GM18907 (cell line): Measurements from ENCODE around the gene GBF1.
A peak's percentile ranks its signal among the peaks of the same experiment; 100 is the strongest.
"Not testable (repeated sequence)": the region's sequence is repeated elsewhere in the genome, so short reads cannot be mapped to it uniquely, and the experiment has no call there.

ENCODE experiments used
- ATAC-seq: cut with Tn5 transposase; IDR thresholded peaks from one replicate; pipeline ENCODE4 v1.9.1; 2021; ENCODE audit warnings: mild to moderate bottlenecking, moderate library complexity; ENCODE audit not compliant: unreplicated experiment

Gene GBF1

GRCh38 chr10:102233997-102234396, 11.3 kb upstream of the GBF1 start:
- no peak for ATAC-seq

DNA sequence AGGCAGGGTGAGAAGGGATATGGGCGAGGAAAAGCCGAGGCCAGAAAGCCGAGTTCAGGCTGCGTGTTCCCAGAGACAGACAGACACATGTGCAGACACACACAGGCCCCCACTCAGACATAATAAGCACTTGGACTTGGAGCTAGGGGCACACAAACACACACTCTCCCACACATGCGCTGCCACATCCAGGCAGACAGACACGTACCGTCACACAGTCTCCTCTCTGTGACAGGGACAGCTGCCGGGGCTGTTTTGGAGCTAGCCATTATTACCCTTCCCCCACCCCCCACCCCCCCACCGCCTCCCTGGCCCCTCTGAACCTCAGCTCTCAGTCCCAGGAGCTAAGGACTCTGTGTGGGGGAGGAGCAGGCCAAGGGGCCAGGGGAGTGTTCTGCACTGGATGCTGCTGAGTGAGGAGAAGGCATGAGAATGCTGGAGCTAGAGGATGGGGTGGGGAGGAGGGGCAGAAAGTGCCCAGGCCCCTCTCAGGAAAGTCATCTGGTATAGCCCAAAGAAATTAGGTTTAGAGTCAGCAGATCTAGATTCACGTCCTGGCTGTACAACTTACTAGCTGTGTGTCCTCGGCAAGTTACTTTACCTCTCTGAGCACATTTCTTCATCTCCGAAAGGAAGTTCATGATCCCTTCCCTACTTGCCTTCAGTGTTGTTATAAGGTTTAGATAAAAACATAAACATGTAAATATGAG, 10.3 kb upstream of the GBF1 start:
- ATAC-seq, result no peak

- ATAC-seq, result no peak
These were observed 9.8 kb upstream of the GBF1 start for GRCh38 chr10:102235598-102235920.

DNA sequence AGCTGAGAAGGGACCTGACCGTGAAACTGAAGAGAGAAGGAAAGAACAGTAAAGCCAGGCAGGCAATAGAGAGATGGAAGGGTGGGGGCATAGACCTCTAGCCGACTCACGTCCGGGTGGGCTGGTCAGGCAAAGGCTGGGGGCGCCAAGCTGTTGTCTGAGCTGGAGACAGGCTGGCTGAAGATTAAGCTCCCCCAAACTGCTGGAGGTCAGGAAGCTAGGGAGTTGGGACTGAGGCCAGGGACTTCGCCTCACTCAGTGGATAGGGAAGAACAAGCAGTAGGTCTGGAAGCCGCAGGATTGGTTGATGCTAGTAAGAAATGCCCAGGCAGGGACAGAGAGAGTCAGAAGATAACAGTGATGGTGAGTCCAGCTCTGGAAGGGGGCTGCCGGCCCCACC, 9.3 kb upstream of the GBF1 start:
- ATAC-seq, result no peak

GRCh38 chr10:102237711-102238252, 7.5 kb upstream of the GBF1 start:
- no peak for ATAC-seq

DNA sequence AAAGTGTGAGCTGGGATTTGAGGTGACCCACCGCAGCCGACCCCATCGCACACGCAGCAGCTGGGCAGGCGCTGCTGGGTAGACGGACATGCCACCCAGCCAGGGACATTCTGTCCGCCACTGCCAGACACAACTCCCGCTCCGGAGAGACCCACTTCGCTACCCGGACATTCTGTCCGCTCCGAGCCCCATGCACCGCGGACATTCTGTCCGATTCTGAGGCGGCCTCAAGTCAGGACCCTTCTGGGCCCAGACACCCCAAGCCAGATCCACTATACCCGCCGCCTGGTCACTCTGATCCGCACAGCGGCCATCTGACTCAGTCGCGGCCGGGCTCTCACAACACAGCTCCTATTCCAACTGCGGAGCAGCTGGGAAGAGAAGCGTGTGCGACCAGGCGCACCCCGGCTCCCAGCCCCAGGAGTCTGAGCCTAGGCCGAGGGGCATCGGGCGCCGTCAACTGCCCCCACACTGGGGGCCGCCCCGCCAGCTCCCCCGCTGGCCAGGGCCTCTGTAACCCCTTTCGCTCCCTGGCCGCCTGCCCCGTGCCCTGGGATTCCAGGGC, 4.8 kb upstream of the GBF1 start:
- ATAC-seq, result no peak

GRCh38 chr10:102241032-102241443, 4.3 kb upstream of the GBF1 start:
- peak; percentile 2 for ATAC-seq

DNA sequence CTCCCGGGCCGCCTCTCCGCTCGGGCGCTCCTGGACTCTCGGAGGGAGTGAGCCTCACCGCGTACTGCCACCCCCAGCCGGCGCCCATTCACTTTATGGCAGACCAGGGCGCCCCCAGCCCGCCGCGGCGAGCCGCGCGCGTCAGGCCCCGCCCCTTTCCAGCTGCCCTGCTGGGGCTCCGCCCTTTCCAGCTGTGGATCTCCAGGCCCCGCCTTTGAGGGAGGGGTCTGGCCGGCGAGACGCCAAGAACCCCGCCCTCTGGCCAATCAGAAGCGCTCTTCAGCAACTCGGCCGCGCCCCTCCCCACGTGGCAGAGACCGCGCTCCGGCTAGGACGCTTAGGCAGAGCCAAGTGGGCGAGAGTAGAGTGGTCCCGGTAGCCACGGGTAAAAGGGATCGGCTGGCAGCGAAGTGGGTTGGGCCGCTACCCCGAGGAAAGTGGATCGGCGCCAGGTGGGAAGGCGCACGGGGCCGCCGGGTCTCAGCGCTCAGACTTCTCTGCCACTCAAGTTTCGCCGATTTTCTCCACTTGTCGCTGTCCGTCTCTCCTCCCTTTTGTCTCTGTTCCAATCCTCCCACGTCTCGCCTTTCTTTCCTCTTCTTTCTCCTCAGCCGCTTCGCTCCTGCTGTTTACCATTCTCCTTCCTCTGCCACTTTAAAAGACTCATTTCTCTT, 3.8 kb upstream of the GBF1 start, which contains the start of gene PITX3:
Gene PITX3, minus strand, starts transcription at position 69 of the 674 bp plus-strand sequence. CDS start 9,432 bp downstream, outside the sequence.
- ATAC-seq, result peak; percentile 46

DNA sequence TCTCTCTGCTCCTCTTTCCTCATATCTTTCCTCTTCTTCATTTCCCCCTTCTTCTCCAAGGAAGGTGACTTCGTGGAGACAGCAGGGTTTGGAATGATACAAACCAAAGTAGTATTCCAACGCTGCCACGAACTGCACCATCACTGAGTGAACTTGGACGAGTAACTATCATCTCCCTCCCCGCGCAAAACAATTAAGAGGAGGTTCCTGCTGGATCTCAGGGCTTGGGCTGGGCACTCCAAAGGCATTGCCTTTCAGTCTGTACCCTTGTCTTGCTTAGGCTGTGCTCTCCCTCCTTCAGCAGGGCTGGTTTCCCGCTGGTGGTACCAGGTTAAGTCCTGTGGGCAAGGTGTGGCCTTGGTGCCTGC, 3.2 kb upstream of the GBF1 start:
- no peak for ATAC-seq

DNA sequence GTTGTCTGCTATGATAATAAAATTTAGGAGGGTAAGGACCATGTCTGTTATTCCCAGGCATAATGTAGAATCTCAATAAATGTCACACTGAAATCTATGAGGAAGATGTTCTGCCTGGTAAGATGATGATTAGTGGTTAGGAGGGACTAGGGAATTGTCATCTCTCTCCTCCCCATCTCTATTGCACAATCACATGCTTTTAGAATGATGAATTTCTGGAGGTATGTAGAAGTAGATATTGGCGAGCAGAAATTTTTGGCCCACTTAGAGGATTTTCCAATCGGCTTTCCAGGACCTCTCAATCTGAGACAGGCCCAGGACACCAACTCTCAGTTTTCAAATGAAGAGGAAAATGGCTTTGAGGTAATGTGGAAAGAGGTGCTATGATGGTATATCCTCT, 2.0 kb upstream of the GBF1 start:
- no peak for ATAC-seq

- ATAC-seq, result no peak
These were observed 560 bp downstream of the GBF1 start for GRCh38 chr10:102245932-102246251.

GRCh38 chr10:102246261-102246660, 929 bp downstream of the GBF1 start:
- no peak for ATAC-seq

- ATAC-seq, result no peak
These were observed 2.4 kb downstream of the GBF1 start for GRCh38 chr10:102247734-102248133.

DNA sequence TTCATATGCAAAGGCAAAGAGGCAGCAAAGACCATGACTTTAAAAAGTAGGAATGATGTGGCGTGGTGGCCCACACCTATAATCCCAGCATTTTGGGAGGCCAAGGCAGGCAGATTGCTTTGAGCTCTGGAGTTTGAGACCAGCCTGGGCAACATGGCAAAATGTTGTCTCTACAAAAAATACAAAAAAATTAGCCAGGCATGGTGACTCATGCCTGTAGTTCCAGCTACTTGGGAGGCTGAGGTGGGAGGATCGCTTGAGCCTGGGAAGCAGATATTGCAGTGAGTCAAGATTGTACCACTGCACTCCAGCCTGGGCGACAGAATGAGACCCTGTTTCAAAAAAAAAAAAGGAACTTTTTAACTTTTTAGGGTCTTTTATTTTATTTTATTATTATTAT, 7.2 kb downstream of the GBF1 start:
- ATAC-seq, result not testable (repeated sequence)

- no peak for ATAC-seq
These were observed 9.1 kb downstream of the GBF1 start for GRCh38 chr10:102254426-102254825.

DNA sequence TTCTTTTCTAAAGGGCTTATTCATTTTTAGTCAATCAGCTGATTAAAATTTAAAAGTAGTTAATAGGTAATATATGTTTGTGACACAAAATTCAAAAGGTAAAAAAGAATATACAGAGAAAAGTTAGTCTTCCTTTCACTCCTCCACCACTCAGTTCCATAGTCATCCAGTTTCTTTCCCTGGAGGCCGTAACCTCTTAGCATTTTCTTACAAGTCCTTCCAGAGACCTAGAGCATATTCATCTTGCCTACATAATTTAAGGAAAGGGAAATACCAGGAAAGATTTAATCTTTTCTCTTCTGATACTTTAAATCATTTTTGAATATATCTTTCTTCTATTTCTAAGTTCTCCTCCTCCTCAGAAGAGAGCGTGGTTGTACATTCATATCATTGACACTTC, 10.1 kb downstream of the GBF1 start:
- ATAC-seq, result no peak

- ATAC-seq, result no peak
These were observed 15.9 kb downstream of the GBF1 start for GRCh38 chr10:102261196-102261595.

- no peak for ATAC-seq
These were observed 16.5 kb downstream of the GBF1 start for GRCh38 chr10:102261842-102262241.

DNA sequence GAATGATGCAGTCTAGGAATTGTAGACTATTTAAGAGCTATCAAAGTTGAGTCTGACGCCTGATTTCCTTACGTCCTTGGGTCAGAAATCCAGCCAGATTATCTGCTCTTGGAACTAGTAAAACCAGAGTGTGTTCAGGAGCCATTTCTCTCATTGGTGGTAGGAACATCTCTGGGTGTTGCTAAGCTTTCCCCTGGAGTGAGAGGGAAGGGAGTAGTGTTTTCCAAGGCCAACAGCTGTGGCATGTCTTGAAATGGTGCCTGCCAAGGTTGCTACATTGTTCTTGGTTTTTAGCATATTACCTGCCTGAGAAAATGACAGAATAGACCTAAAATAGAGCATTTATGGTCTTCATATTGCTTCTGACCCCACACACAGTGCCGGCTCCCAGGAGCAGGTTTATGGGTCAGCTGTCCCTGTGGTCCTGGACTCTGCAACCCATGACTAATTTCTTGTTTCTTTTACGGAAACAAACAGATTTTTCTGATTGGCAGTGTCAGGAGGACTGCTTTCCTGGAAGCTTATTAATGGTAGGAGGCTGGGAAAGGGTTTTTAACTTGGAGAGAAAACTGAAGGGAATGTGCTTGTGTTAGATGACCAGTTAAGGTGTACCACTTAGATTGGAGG, 17.5 kb downstream of the GBF1 start:
- ATAC-seq, result no peak

DNA sequence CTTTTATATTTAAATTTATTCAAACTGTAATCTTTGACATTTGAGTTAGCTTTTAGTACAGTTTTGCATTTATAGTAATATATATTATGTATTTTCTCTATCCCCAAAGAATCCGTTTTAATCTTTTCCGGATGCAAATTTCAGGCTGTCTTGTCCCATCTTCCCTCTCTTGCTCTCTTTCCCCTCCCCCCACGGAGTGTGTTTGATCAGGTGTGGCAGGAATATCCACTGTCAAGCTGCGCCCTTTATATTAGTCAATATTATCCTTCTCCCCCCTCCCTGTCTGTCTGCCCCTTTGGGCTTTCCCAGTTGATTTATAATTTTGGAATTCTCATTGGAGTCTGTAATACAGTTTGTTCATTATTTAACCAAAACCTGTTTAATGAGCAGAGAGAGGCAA, 19.0 kb downstream of the GBF1 start:
- no peak for ATAC-seq

GRCh38 chr10:102266670-102267069, 21.3 kb downstream of the GBF1 start:
- ATAC-seq, result no peak

GRCh38 chr10:102267748-102268147, 22.4 kb downstream of the GBF1 start:
- ATAC-seq, result no peak
